Renal pelvis (tissue), 4 donors: ENCODE measurements around the gene BAIAP2L2. TPM values are rescaled to one million over a fixed set of nuclear protein-coding genes. Genes with fewer than 3 reads are reported as not detected.

Source experiments
- DNase-seq: peaks from one replicate; pipeline ENCODE4 v3.0.0-alpha.2; 2013
- polyA plus RNA-seq, 3 donors: library from polyadenylated mRNA; unstranded; fragments of 120-200 nt; gene quantifications; one replicate each; pipeline ENCODE4 v1.2.1, GENCODE V29; 2013; ENCODE audit not compliant: insufficient read length in 3 of 3

Gene BAIAP2L2
- polyA plus RNA-seq, 3 donors = 6.9 to 13.3 (median 11.2) TPM

GRCh38 chr22:38108561-38109319, 1.7 kb downstream of the BAIAP2L2 start:
- no peak for DNase-seq

- no peak for DNase-seq
These were observed 2.6 kb downstream of the BAIAP2L2 start for GRCh38 chr22:38107692-38108515.

- no peak for DNase-seq
These were observed 3.5 kb downstream of the BAIAP2L2 start for GRCh38 chr22:38106814-38107578.

GRCh38 chr22:38104084-38104483, 6.4 kb downstream of the BAIAP2L2 start:
- no peak for DNase-seq

- no peak for DNase-seq
These were observed 6.8 kb downstream of the BAIAP2L2 start for GRCh38 chr22:38103641-38104040.

GRCh38 chr22:38098410-38099249, 11.9 kb downstream of the BAIAP2L2 start:
- DNase-seq = no peak

- DNase-seq = no peak
These were observed 12.7 kb downstream of the BAIAP2L2 start for GRCh38 chr22:38097557-38098409.

- no peak for DNase-seq
These were observed 13.4 kb downstream of the BAIAP2L2 start for GRCh38 chr22:38097058-38097457.

GRCh38 chr22:38089474-38089851, 21.0 kb downstream of the BAIAP2L2 start:
- DNase-seq = no peak

- no peak for DNase-seq
These were observed 21.6 kb downstream of the BAIAP2L2 start for GRCh38 chr22:38088629-38089473.

GRCh38 chr22:38087855-38088254, 22.6 kb downstream of the BAIAP2L2 start:
- no peak for DNase-seq

GRCh38 chr22:38086942-38087341, 23.5 kb downstream of the BAIAP2L2 start:
- no peak for DNase-seq

GRCh38 chr22:38086001-38086845, 24.3 kb downstream of the BAIAP2L2 start:
- DNase-seq = no peak

- no peak for DNase-seq
These were observed 25.0 kb downstream of the BAIAP2L2 start for GRCh38 chr22:38085501-38085900.

- DNase-seq = no peak
These were observed 25.4 kb downstream of the BAIAP2L2 start for GRCh38 chr22:38085056-38085455.

- DNase-seq = no peak
These were observed 26.4 kb downstream of the BAIAP2L2 start, which contains the start of gene SLC16A8 for GRCh38 chr22:38083931-38084631. Gene SLC16A8 (minus strand): TSS chr22:38084184. CDS start chr22:38082873, 1,311 bp downstream.

- no peak for DNase-seq
These were observed 27.3 kb downstream of the BAIAP2L2 start for GRCh38 chr22:38082986-38083710.
